Hepatic stellate cell (primary cell): ENCODE data around the gene STRN4.
A peak's percentile ranks its signal among the peaks of the same experiment; 100 is the strongest.
"Not testable (repeated sequence)": the region's sequence is repeated elsewhere in the genome, so short reads cannot be mapped to it uniquely, and the experiment has no call there.

ENCODE experiments used
- DNase-seq: peaks from one replicate; pipeline ENCODE4 v3.0.0; 2011; ENCODE audit warnings: low spot score

STRN4 gene

DNA sequence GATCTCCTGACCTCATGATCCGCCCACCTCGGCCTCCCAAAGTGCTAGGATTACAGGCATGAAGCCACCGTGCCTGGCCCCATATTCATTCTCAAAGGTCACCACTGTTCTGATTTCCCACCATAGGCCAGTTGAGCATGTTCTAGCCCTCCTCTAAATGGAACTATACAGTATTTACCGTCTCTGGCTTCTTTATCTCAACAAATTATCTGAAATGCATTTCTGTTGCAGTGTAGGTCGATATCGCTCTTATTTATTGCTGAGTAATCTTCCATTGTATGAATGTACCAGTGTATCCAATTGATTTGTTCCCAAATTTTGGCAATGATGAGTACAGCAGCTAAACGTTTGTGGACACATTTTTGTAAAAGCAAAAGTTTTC, 26.8 kb upstream of the STRN4 start:
- no peak for DNase-seq

DNA sequence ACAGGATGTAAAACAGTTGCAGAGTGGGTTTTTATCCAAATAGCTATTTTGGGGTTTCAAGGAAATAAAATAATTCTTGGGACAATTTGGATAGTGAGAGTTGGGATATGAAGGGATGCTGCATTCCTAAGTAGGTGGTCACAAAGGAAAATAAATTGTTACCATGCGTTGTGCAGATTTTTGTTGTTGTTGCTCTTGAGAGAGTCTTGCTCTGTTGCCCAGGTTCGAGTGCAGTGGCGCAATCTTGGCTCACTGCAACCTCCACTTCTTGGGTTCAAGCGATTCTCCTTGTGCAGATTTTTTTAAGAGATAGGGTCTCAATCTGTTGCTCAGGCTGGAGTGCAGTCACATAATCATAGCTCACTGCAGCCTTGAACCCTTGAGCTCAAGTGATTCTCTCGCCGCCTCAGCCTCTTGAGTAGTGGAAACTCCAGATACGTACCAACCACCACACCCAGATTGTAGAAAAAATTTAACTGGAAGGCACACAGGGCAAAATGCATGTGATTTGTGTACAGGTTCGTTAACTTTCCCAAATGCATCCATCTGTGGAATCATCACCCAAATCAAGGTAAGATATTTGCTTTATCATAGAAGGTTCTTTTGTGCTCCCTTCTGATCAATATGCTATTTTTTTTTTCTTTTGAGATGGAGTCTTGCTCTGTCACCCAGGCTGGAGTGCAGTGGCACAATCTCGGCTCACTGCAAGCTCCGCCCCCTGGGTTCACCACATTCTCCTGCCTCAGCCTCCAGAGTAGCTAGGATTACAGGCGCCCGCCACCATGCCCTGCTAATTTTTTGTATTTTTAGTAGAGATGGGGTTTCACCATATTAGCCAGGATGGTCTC, 26.1 kb upstream of the STRN4 start:
- no peak for DNase-seq

- DNase-seq = not testable (repeated sequence)
Observed at GRCh38 chr19:46768746-46769145, 22.5 kb upstream of the STRN4 start.

DNA sequence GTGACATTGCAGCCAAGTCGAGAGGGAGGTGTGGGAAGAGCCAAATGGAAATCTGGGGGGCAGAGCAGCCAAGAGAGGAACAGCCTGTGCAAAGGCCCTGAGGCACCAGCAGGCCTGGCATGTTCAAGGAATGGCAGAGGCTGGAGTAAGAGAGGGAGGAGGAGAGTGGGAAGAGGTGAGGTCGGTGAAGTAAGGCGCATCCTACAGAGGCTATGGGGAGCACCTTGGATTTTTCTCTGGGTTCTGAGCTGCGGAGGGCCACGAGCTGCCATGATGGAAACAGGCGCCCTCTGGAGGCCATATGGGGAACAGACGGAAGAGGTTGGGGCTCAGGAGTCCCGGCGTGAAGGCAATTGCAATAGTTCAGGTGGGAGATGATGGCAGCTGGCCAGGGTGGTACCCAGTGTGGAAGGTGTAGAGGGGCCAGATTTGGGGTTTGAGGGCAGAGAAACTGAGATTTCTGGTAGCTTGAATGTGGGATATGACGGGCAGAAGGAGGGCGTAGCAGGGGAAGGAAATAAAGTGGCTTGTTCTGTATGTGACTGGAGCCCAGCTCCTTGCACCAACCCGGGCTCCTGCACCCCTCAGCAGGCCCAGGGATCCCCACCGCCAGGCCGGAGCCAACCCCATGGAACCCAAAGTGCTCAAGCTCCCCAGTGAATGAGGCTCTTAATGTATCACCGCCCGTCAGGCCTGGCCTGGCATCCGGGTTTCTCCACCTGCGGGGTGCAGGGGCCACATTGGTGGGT, 20.5 kb upstream of the STRN4 start:
- DNase-seq = no peak

DNA sequence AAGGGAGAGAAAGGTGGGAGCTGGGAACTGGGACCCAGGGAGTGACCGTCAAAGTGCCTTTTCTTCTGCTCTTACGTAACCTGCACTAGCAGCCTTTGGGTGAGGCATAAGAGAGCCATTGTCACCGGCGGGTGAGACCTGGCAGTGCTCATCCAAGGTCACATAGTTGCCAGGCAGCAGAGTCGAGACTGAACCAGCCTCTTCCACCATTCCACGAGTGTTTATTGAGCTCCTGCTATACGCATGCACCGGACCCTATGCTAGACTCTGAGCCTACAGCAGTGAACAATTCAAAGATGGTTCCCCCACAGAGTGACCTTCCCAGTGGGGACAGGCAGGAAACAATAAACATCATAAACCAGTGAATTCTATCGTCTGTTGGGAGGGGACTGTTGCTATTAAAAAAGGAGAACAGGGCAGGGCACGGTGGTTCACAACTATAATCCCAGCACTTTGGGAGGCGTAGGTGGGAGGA, 18.6 kb upstream of the STRN4 start:
- no peak for DNase-seq

DNA sequence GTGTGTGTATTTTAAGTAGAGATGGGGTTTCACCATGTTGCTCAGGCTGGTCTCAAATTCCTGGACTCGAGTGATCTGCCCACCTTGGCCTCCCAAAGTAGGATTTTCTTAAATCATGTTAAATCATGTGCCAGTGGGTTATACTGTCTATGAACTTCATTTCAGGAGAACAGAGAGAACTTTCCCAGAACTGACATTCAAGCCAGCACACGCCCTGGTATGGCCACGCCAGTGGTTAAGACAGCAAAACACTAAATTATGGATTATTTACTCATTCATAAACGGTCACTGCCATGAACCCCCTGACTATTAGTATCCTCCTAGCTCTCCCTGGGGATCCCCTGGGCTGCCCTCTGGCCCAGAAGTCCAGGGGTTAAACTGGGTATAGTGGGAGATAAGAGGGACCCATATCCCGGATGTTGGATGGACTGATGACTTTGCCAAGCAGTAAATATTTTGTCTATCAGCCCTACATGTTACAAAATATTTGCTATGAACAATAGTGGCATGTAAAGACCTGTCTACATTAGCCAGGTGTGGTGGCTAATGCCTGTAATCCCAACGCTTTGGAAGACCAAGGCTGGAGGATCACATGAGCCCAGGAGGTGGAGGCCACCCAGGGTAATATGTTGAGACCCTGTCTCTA, 16.1 kb upstream of the STRN4 start:
- DNase-seq = no peak

- DNase-seq = no peak
Observed at GRCh38 chr19:46761418-46761831, 15.2 kb upstream of the STRN4 start.

GRCh38 chr19:46760897-46761296, 14.6 kb upstream of the STRN4 start:
- DNase-seq = not testable (repeated sequence)

DNA sequence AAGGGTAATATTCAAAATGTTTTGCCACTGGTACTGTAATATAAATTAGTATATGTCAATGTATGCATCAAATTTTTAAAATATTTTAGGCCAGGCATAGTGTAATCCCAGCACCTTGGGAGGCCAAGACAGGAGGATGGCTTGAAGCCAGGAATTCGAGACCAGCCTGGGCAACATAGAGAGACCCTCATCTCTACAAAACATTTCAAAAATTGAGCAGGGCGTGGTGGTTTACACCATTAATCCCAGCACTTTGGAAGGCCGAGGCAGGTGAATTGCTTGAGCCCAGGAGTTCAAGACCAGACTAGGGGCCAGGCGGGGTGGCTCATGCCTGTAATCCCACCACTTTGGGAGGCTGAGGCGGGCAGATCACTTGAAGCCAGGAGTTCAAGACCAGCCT, 14.1 kb upstream of the STRN4 start:
- DNase-seq = no peak

DNA sequence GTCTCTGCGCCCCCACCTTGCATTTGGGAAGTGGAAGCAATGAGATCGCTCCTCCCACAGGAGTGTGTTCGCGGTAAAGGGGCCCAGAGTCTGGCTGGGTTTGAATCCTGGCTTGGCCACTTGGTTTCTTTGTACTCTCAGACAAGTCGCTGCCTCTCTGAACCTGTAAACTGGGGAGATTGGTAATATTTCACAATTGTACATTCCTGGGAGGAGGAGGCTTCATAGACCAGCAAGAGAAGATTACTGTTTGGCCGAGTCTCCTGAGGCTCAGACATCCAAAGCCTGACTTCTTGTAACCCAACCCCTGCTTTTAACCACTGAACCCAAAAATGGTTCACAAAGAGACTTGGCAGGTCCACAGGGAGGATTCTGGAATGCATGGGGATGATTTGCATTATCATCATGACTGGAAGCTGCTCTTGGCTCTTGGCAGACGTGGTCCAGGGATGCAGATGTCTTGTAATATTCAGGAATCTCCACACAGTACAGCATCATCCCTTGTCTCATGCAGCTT, 13.6 kb upstream of the STRN4 start:
- peak; percentile 74 for DNase-seq

DNA sequence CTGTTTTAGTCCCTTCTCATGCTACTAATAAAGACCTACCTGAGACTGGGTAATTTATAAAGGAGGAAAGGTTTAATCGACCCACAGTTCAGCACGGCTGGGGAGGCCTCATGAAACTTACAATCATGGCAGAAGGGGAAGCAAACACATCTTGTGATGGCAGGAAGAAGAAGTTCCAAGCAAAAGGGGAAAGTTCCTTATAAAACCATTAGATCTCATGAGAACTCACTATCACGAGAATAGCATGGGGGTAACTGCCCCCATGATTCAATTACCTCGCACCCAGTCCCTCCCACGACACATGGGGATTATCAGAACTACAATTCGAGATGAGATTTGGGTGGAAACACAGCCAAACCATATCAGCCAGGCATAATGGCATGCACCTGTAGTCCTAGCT, 13.0 kb upstream of the STRN4 start:
- DNase-seq = no peak

DNA sequence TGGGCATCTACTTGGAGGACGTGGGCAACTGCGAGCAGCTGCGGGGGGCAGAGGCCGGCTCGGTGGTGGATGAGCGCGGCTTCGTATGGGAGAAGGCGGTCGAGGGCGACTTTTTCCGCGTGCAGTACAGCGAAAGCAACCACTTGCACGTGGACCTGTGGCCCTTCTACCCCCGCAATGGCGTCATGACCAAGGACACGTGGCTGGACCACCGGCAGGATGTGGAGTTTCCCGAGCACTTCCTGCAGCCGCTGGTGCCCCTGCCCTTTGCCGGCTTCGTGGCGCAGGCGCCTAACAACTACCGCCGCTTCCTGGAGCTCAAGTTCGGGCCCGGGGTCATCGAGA, 10.3 kb upstream of the STRN4 start:
- no peak for DNase-seq

- no peak for DNase-seq
Observed at GRCh38 chr19:46755853-46756543, 9.7 kb upstream of the STRN4 start.

DNA sequence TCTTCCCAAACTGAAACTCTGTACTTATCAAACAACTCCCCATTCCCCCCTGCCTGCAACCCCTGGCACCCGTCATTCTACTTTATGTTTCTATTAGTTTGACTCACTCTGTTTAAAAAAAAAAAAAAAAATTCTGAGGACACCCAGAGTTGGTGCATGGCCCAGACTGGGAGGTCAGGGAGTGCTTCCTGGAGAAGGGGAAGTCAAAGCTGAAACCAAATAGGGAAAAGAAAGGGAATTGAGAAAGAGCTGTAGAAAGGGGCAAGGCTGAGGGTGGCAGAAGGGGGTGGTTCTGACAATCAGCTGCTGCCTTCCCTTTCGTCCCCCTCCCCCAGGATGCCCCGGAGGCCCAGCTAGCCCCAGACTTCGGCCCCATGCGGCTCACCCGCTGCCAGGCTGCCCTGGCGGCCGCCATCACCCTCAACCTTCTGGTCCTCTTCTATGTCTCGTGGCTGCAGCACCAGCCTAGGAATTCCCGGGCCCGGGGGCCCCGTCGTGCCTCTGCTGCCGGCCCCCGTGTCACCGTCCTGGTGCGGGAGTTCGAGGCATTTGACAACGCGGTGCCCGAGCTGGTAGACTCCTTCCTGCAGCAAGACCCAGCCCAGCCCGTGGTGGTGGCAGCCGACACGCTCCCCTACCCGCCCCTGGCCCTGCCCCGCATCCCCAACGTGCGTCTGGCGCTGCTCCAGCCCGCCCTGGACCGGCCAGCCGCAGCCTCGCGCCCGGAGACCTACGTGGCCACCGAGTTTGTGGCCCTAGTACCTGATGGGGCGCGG, 9.0 kb upstream of the STRN4 start:
- DNase-seq = peak; percentile 68

- no peak for DNase-seq
Observed at GRCh38 chr19:46753420-46754155, 7.3 kb upstream of the STRN4 start.

DNA sequence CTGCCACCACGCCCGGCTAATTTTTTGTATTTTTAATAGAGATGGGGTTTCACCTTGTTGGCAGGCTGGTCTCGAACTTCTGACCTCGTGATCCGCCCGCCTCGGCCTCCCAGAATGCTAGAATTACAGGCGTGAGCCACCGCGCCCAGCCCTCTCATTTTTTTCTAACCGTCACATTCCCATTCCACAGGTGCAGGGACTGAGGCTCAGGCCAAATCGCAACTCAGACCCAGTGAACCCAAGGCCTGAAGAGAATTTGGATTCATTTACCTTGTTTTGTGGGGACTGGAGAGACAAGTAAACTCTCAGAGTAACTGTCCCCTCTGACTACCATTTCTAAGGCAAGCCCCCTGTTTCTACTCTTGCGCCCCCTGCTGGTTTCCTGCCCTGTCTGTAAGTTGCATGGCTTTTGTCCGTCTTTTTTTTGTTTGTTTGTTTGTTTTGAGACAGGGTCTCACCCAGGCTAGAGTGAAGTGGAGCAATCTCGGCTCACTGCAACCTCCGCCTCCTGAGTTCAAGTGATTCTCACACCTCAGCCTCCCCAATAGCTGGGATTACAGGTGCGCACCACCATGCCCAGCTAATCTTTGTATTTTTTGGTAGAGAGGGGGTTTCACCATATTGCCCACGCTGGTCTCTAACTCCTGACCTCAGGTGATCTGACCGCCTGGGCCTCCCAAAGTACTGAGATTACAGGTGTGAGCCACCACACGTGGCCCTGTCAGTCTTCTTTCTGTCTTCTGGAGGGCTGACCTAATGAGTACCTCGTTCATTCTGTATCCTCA, 2.3 kb upstream of the STRN4 start:
- peak; percentile 68 for DNase-seq

DNA sequence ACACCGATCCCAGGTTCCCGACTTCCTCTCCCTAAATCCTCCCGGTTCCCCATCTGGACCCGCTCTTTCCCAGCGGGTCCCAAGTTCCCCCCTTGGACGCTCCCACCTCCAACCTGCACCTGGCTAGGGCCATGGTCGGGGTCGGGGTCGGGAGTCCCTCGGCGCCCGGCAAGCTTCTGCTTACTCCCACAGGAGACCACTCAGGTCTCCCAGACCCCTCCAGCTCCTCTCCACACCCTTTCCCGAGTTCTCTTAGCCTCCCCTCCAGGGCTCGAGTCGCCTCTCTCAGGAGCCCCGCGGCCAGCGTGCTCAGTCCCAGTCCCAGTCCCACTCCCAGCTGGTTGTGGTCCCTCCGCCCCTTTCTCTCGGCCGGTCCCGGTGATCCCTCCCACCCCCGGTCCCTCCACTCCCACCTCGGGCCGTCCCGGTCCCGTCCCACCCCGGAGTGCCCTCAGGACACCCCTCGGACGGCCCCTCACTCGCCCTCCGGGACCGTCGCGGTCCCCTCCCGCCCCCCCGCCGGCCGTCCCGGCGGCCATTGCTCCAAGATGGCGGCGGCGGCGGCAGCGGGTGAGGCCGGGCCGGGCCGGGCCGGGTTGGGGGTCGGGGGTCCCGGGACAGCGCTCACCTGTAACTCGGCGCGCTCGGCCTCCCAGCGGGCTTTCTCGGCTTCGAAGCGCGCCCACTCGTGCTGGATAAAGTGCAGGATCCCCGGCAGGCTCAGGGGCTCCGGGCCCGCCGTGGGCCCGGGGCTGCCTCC, 549 bp downstream of the STRN4 start, which contains the start of gene FKRP:
TSS of gene FKRP (plus strand) at position 537 of the 760 bp plus-strand sequence. CDS start 9,394 bp downstream, outside the sequence.
- peak; percentile 60 for DNase-seq

- no peak for DNase-seq
Observed at GRCh38 chr19:46745030-46745429, 1.2 kb downstream of the STRN4 start.
